AG09319 (cell line): ENCODE results near the gene MBP.

ENCODE experiments used
- DNase-seq: peaks from one replicate; pipeline ENCODE4 v3.0.0-alpha.2; 2010; ENCODE audit warnings: low read depth; ENCODE audit errors: extremely low read depth
- TF ChIP-seq, protein P1 (sequence below): IDR thresholded peaks from 2 replicates; pipeline ENCODE4 v1.5.1; 2011; ENCODE audit warnings: low read depth, mild to moderate bottlenecking, inconsistent platforms, low read length, moderate library complexity

Gene MBP

DNA sequence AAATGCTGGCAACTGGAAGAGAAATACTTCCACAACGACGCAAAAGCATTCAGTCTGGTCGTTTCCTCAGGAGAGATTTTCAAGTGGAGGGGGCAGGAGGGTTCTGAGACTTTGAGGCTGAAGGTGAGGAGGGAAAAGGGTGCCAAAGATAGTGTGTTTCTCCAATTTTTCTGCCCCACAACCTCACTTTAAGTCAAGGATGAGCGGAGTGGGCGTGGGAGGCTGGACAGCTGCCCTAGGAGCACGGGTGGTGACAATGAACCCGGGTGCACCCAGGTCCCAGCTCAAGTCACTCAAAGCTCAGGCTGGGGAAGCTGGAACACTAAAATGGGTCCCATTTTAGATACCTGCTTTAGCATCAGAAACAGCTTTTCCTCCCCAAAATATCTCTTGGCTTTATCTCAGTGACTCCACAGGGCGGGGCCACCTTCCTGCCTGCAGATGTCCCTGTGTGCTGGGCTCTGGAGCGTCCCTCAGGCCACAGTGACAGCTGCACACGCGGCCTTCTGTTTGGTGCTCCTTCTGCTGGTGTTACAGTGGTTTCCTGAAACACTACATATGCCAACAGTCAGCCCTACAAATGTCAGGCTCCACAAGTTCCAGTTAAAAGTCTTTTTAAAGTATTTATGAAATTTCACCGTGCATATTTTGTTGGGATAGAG is 1.4 kb upstream of the MBP start:
- TF ChIP-seq, protein P1, sequence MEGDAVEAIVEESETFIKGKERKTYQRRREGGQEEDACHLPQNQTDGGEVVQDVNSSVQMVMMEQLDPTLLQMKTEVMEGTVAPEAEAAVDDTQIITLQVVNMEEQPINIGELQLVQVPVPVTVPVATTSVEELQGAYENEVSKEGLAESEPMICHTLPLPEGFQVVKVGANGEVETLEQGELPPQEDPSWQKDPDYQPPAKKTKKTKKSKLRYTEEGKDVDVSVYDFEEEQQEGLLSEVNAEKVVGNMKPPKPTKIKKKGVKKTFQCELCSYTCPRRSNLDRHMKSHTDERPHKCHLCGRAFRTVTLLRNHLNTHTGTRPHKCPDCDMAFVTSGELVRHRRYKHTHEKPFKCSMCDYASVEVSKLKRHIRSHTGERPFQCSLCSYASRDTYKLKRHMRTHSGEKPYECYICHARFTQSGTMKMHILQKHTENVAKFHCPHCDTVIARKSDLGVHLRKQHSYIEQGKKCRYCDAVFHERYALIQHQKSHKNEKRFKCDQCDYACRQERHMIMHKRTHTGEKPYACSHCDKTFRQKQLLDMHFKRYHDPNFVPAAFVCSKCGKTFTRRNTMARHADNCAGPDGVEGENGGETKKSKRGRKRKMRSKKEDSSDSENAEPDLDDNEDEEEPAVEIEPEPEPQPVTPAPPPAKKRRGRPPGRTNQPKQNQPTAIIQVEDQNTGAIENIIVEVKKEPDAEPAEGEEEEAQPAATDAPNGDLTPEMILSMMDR, result no peak
- no peak for DNase-seq

DNA sequence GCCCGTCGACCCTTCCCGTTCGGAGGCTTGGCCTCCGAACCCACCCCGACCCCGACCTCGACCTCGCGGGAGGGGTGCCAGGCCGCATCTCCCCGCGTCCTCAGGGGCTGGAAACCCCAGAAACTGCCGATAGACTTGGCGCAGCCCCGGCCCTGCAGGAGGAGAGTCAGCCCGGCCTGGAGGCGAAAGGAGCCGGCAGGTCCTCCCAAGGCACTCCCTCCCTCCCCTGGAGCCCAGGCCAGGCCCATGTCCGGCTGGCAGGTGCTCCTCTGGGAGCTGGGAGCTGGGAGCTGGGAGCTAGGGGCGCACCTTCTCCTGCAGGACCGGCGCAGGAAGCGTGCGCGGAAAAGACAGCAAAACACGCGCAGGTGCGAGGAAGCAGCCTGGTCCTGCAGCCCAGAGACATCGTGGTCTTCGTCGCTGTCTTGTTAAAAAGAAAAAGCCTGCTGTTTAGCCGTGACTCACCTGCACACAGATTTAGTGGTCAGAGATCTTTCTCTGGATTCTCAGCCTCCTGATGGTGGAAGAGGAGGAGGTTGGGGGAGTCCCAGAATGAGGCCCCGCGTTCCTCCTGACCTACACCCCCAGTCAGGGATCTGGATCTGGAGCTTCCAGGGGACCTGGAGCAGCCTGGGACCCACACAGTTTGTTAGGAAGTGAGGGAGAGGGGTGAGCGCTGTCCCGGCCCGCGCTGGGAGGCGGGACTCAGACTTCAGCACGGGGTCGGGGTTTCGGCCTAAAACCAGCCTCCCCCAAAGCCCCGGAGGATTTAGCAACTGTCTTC is 660 bp upstream of the MBP start:
- TF ChIP-seq, protein P1, result no peak
- DNase-seq, result no peak

GRCh38 chr18:77131652-77132368 is 773 bp downstream of the MBP start:
- TF ChIP-seq, protein P1, result no peak
- DNase-seq, result no peak

GRCh38 chr18:77131100-77131651 is 1.4 kb downstream of the MBP start:
- no peak for DNase-seq
- TF ChIP-seq, protein P1, result no peak

DNA sequence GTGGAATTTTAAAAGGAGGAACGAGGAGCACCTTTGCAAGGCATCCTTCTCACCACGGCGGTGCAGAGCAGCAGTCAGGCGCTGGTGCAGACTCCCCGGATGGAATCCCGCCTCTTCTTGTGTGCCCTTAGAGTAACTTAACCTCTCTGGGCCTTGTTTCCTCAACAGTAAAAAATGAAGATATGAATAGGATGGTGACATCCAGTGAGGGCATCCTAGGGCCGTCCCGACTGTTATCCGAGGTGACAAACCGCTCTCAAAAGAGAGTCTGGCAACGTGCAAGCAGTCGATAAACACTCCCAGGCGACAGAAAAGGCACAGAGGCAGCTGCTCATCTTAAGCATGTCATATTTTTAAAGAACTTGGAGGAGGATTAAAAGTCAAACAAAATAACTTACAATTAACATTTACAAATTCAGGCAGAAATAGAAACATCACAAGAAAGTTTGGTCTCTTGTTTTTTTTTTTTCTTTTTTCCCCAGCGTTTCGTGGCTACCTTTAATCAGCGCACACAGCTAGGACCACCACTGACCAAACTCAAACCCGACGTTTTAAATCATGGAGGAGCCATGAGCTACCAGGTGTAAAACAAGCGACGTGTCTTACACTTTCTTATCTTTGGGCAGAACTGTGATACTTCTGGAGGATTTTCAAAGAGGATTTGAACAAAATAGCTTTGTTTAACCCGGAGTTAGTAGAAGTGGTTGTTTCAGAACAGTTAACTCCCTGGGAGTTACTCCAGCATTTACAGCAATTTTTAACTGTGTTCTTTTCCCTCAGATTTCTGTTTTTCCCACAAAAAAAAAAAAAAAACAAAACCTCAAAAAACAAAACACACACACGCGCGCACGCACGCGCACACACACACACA is 2.1 kb downstream of the MBP start:
- no peak for DNase-seq
- TF ChIP-seq, protein P1, result no peak

DNA sequence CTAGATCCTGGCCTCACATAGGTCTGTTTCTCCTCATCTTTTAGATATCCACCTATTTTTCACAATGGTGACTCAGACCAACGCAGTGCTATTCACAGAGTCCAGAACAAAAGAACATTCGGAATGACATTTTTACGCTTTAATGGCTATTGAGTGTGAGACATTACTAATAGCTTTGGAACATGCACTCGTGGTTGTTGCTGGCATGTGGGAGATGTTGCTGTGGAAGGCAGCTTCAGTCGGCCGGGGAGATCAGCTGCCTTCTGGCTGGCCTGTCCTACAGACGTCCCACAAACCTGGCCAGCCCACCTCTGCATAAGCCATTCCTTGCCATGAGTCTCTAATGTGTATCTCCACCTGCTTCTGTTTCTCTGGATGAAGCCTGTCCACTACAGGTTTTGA is 3.4 kb downstream of the MBP start:
- no peak for DNase-seq
- TF ChIP-seq, protein P1, result no peak
